HCT116 (cell line): ENCODE measurements around the gene IL17D. TPM values are rescaled to one million over a fixed set of nuclear protein-coding genes. Genes with fewer than 3 reads are reported as not detected.

Experiments
- ATAC-seq: fragments of 200-7000 bp; cut with Tn5 transposase; 2 replicates; pipeline ENCODE4 v1.9.1; 2020; ENCODE audit warnings: mild to moderate bottlenecking, moderate library complexity
- BruUV-seq: library from RNA; stranded (reverse); fragments of 400-500 nt; replicated peaks from 2 replicates; lab custom pipeline; 2021; lab: Mats Ljungman, UMichigan
- CTCF ChIA-PET: fragments of 300-600 bp; sonication (Branson Sonifier 250); formaldehyde crosslinking; loops from one replicate; lab custom pipeline; 2021; ENCODE audit warnings: antibody characterized with exemption; lab: Charles Lee
- POLR2A ChIA-PET: fragments of 300-600, 350-600 bp; sonication (Branson Sonifier 250); formaldehyde crosslinking; loops from one replicate; lab custom pipeline; 2021; ENCODE audit warnings: antibody characterized with exemption; lab: Charles Lee
- RAD21 ChIA-PET, 2 experiments: fragments of 300-600 bp; sonication (Branson Sonifier 250); formaldehyde crosslinking; loops; one replicate each; lab custom pipeline; 2023; ENCODE audit warnings: low total read pairs in 2 of 2; ENCODE audit not compliant: uncharacterized antibody in 2 of 2, unreplicated experiment in 2 of 2, low non-redundant PET in 1 of 2; lab: Charles Lee
- DNase-seq: peaks from one replicate; pipeline ENCODE4 v3.0.0-alpha.2; 2010; ENCODE audit warnings: low read depth, low spot score
- H2AFZ ChIP-seq: fragments of 200-600 bp; shearing (Covaris generic), sonication (generic); 2 replicates; pipeline ENCODE4 v1.6.1; 2017; ENCODE audit warnings: low read depth, mixed run types, mixed read lengths, antibody characterized with exemption, low read length; ENCODE audit not compliant: poor library complexity, severe bottlenecking
- H3K27ac ChIP-seq: 2 replicates; pipeline ENCODE4 v1.5.1; 2012; ENCODE audit warnings: low read depth, low read length
- H3K27me3 ChIP-seq: fragments of 200-600 bp; sonication (generic); 2 replicates; pipeline ENCODE4 v1.6.1; 2016; ENCODE audit warnings: mixed run types, low read length, mixed read lengths; ENCODE audit not compliant: insufficient read depth
- H3K36me3 ChIP-seq, 2 experiments: fragments of 200-500 bp in 1 of 2; fragments of 200-600 bp in 1 of 2; sonication (Bioruptor generic) in 1 of 2; sonication (generic) in 1 of 2; 2 replicates each; pipeline versions ENCODE4 v1.5.1 to v1.6.1; 2014 to 2016; ENCODE audit warnings: low read length in 2 of 2, inconsistent platforms in 1 of 2, mixed read lengths in 1 of 2, mixed run types in 1 of 2; ENCODE audit not compliant: insufficient read depth in 2 of 2, control insufficient read depth in 1 of 2
- H3K4me1 ChIP-seq, 2 experiments: fragments of 200-600 bp in 1 of 2; sonication (generic) in 1 of 2; 2 replicates each; pipeline versions ENCODE4 v1.5.1 to v1.6.1; 2012 to 2017; ENCODE audit warnings: low read length in 2 of 2, inconsistent platforms in 1 of 2, mild to moderate bottlenecking in 1 of 2, mixed read lengths in 1 of 2, mixed run types in 1 of 2, moderate library complexity in 1 of 2; ENCODE audit not compliant: insufficient read depth in 2 of 2, control insufficient read depth in 1 of 2
- H3K4me2 ChIP-seq: fragments of 200-600 bp; sonication (generic); 2 replicates; pipeline ENCODE4 v1.6.1; 2017; ENCODE audit warnings: mixed run types, low read length, mixed read lengths
- H3K4me3 ChIP-seq, 2 experiments: fragments of 200-600 bp in 1 of 2; sonication (generic) in 1 of 2; replicated peaks in 1 of 2; 2 replicates each; pipeline ENCODE4 v1.5.1; 2011 to 2016; ENCODE audit warnings: low read length in 2 of 2, control low read depth in 1 of 2, low read depth in 1 of 2, mild to moderate bottlenecking in 1 of 2, mixed read lengths in 1 of 2, mixed run types in 1 of 2
- H3K79me2 ChIP-seq: fragments of 200-600 bp; sonication (generic); 2 replicates; pipeline ENCODE4 v1.6.1; 2017; ENCODE audit warnings: mild to moderate bottlenecking, mixed run types, low read length, moderate library complexity, mixed read lengths; ENCODE audit not compliant: insufficient read depth
- H3K9ac ChIP-seq: fragments of 200-600 bp; sonication (generic); 2 replicates; pipeline ENCODE4 v1.6.1; 2016; ENCODE audit warnings: low read length, mixed read lengths
- H3K9me2 ChIP-seq: fragments of 200-600 bp; sonication (generic), shearing (Covaris generic); 2 replicates; pipeline ENCODE4 v1.6.1; 2017; ENCODE audit warnings: mixed run types, mild to moderate bottlenecking, moderate library complexity; ENCODE audit not compliant: insufficient read depth
- H3K9me3 ChIP-seq, 2 experiments: fragments of 200-500 bp in 1 of 2; fragments of 200-600 bp in 1 of 2; sonication (Bioruptor generic) in 1 of 2; sonication (generic) in 1 of 2; 2 replicates each; pipeline ENCODE4 v1.6.1; 2014 to 2017; ENCODE audit warnings: low read length in 2 of 2, mixed read lengths in 2 of 2, inconsistent platforms in 1 of 2, low read depth in 1 of 2, mild to moderate bottlenecking in 1 of 2, mixed run types in 1 of 2, moderate library complexity in 1 of 2; ENCODE audit not compliant: control insufficient read depth in 1 of 2, insufficient read depth in 1 of 2
- H4K20me1 ChIP-seq: fragments of 200-600 bp; sonication (generic), shearing (Covaris generic); 2 replicates; pipeline ENCODE4 v1.6.1; 2017; ENCODE audit warnings: mixed run types, mild to moderate bottlenecking, moderate library complexity; ENCODE audit not compliant: insufficient read depth
- CBX3 ChIP-seq: IDR thresholded peaks from 2 replicates; pipeline ENCODE4 v1.6.1; 2012; ENCODE audit warnings: low read depth
- CTCF ChIP-seq, 3 experiments: fragments of 200-600 bp in 1 of 3; sonication (generic) in 1 of 3; IDR thresholded peaks in 2 of 3; conservative IDR thresholded peaks in 1 of 3; 2 replicates each; pipeline ENCODE4 v1.5.1; 2012 to 2017; ENCODE audit warnings: low read depth in 2 of 3, low read length in 2 of 3, antibody characterized with exemption in 1 of 3, borderline replicate concordance in 1 of 3, control low read depth in 1 of 3, mild to moderate bottlenecking in 1 of 3, mixed read lengths in 1 of 3, mixed run types in 1 of 3, moderate library complexity in 1 of 3; ENCODE audit not compliant: insufficient read depth in 1 of 3
- EGR1 ChIP-seq: IDR thresholded peaks from 2 replicates; pipeline ENCODE4 v1.6.1; 2012; ENCODE audit warnings: low read depth
- EZH2 ChIP-seq: fragments of 200-600 bp; sonication (generic); IDR thresholded peaks from 2 replicates; pipeline ENCODE4 v1.6.1; 2017; ENCODE audit warnings: antibody characterized with exemption, mixed run types
- EZH2phosphoT487 ChIP-seq: fragments of 200-600 bp; IDR thresholded peaks from 2 replicates; pipeline ENCODE4 v1.6.1; 2018; ENCODE audit warnings: antibody characterized with exemption, borderline replicate concordance
- FOSL1 ChIP-seq: IDR thresholded peaks from 2 replicates; pipeline ENCODE4 v1.6.1; 2012; ENCODE audit warnings: low read depth
- MAX ChIP-seq: IDR thresholded peaks from 2 replicates; pipeline ENCODE4 v1.6.1; 2012
- POLR2A ChIP-seq: IDR thresholded peaks from 2 replicates; pipeline ENCODE4 v1.7.0; 2011; ENCODE audit warnings: borderline replicate concordance; ENCODE audit not compliant: insufficient read depth, insufficient read length; ENCODE audit errors: extremely low read depth
- POLR2AphosphoS5 ChIP-seq: IDR thresholded peaks from 2 replicates; pipeline ENCODE4 v1.6.1; 2011; ENCODE audit warnings: mild to moderate bottlenecking, low read depth, low read length, moderate library complexity
- RAD21 ChIP-seq: IDR thresholded peaks from 2 replicates; pipeline ENCODE4 v1.6.1; 2012; ENCODE audit warnings: low read depth, mild to moderate bottlenecking
- SIN3A ChIP-seq: IDR thresholded peaks from 2 replicates; pipeline ENCODE4 v1.6.1; 2012; ENCODE audit warnings: low read depth
- SRF ChIP-seq: IDR thresholded peaks from 2 replicates; pipeline ENCODE4 v1.6.1; 2012; ENCODE audit warnings: low read depth
- TCF7L2 ChIP-seq: IDR thresholded peaks from 2 replicates; pipeline ENCODE4 v1.7.0; 2011; ENCODE audit warnings: borderline replicate concordance, inconsistent platforms; ENCODE audit not compliant: insufficient read depth, insufficient read length; ENCODE audit errors: extremely low read depth
- YY1 ChIP-seq: IDR thresholded peaks from 2 replicates; pipeline ENCODE4 v1.6.1; 2011; ENCODE audit warnings: low read length, low read depth, moderate library complexity, mild to moderate bottlenecking; ENCODE audit not compliant: insufficient replicate concordance; ENCODE audit errors: extremely low read depth
- ZBTB33 ChIP-seq: IDR thresholded peaks from 2 replicates; pipeline ENCODE4 v1.6.1; 2011; ENCODE audit warnings: mild to moderate bottlenecking, low read length, moderate library complexity; ENCODE audit not compliant: insufficient replicate concordance; ENCODE audit errors: extremely low read depth
- ZFX ChIP-seq: fragments of 450-650 bp; IDR thresholded peaks from 2 replicates; pipeline ENCODE4 v1.6.1; 2017
- ZNF274 ChIP-seq: fragments of 200-500 bp; sonication (Bioruptor generic); IDR thresholded peaks from 2 replicates; pipeline ENCODE4 v1.6.1; 2014; ENCODE audit warnings: mild to moderate bottlenecking, low read depth, low read length, inconsistent platforms
- intact Hi-C: fragments of 100-400 bp; cut with micrococcal nuclease; formaldehyde crosslinking; loops from 2 replicates; pipeline ENCODE4 v1.10.0; 2022
- total RNA-seq: library from RNA; stranded (reverse); gene quantifications from one replicate; pipeline ENCODE4 v1.2.1, GENCODE V29; 2021; ENCODE audit not compliant: unreplicated experiment

Gene IL17D
- total RNA-seq, 1 experiment from 2014 or later, result 0.25 TPM

- TF ChIP-seq CTCF (IDR thresholded peaks at IDR 0.05 in 2 of 3, conservative IDR thresholded peaks at IDR 0.05 in 1 of 3; ENCODE audit: borderline replicate concordance in 1 of 3, insufficient read depth in 1 of 3, low read depth in 2 of 3, low read length in 2 of 3) (no peak), MAX (no peak), ZFX (no peak), TCF7L2 (no peak), RAD21 (no peak), EGR1 (no peak)
Observed at GRCh38 chr13:20700288-20700687, 3.2 kb upstream of the IL17D start (continued).

GRCh38 chr13:20701461-20701860 is 2.0 kb upstream of the IL17D start:
- Histone ChIP-seq H3K9me2 (no peaks in the 10 kb centered on the region), H3K27ac (no peak overlapping the region), H3K4me3 (no peak overlapping the region), H3K27me3 (no peaks in the 10 kb centered on the region), H3K4me1 (peaks cover 3 to 19% of the 10 kb centered on the region in 2 experiments; a peak in 3 of 4 replicates), H4K20me1 (no peaks in the 10 kb centered on the region), H3K4me2 (no peak overlapping the region), H3K9ac (no peak overlapping the region), H3K36me3 (no peaks in the 10 kb centered on the region), H3K79me2 (no peaks in the 10 kb centered on the region), H3K9me3 (no peaks in the 10 kb centered on the region), H2AFZ (no peak overlapping the region)
- POLR2A ChIA-PET, result no interaction called here
- RAD21 ChIA-PET, result no interaction called here
- CTCF ChIA-PET, result no interaction called here
- ATAC-seq (no peak), DNase-seq (no peak)
- TF ChIP-seq ZBTB33, result no peak
- TF ChIP-seq EGR1, result no peak
- no peak for TF ChIP-seq SIN3A
- TF ChIP-seq POLR2A, result no peak
- TF ChIP-seq CBX3, result no peak
- no peak for TF ChIP-seq RAD21
- TF ChIP-seq EZH2phosphoT487, result no peak
- no peak for TF ChIP-seq SRF
- TF ChIP-seq MAX, result no peak
- TF ChIP-seq ZNF274, result no peak
- no peak for TF ChIP-seq ZFX
- TF ChIP-seq FOSL1, result no peak
- no peak for TF ChIP-seq POLR2AphosphoS5
- TF ChIP-seq EZH2, result no peak
- no peak for TF ChIP-seq YY1
- intact Hi-C loops, result loop anchor here (10.0 kb wide), 1 partner anchor 507 kb away; the partner anchor contains the start of gene GJB2
- BruUV-seq, result no TSS peak
